ENCODE results near the gene GSN. TPM values are rescaled to one million over a fixed set of nuclear protein-coding genes. Genes with fewer than 3 reads are reported as not detected.

The GSN gene
- total and polyA plus RNA-seq, 2 of the 13 experiments (the other 11 are each of a cell fraction or from before 2014, with no cell fraction given), result 294 to 307 TPM

GRCh38 chr9:121239071-121239470, 28.9 kb upstream of the GSN start:
- DNase-seq (ENCODE audit: low spot score) (no peak), FAIRE-seq (no peak), ATAC-seq (no peak)
- Histone ChIP-seq H3K4me2 (ENCODE audit: low read depth, low read length) (no peak overlapping the region), H4K20me1 (ENCODE audit: insufficient read depth, low read length) (no peaks in the 10 kb centered on the region), H3K4me3 (replicated peaks in 1 of 3; ENCODE audit: insufficient read depth in 1 of 3, low read depth in 2 of 3, low read length in 3 of 3) (no peak overlapping the region), H3K79me2 (ENCODE audit: insufficient read depth, low read length) (no peaks in the 10 kb centered on the region), H3K36me3 (replicated peaks in 1 of 2; ENCODE audit: control insufficient read depth in 1 of 2, insufficient read depth in 2 of 2, low read length in 2 of 2) (no peaks in the 10 kb centered on the region), H3K9me3 (ENCODE audit: low read length) (peaks cover 4% of the 10 kb centered on the region; the same call in 1 of the 2 replicates), H3K9ac (ENCODE audit: insufficient read depth, low read depth, low read length) (no peak overlapping the region), H2AFZ (ENCODE audit: low read length) (no peak overlapping the region), H3K27ac (ENCODE audit: extremely low read length, insufficient read depth, low read length) (no peak overlapping the region), H3K27me3 (ENCODE audit: control insufficient read depth in 1 of 2, insufficient read depth in 2 of 2, low read length in 2 of 2) (peaks cover 0 to 15% of the 10 kb centered on the region in 2 experiments; a peak in 1 of 5 replicates), H3K4me1 (ENCODE audit: insufficient read depth, low read length) (peaks cover 10% of the 10 kb centered on the region)
- WGBS (ENCODE audit: low lambda C conversion rate), result 11% methylated on average over 3 of the region's 3 CpGs
- intact Hi-C loops (cut with micrococcal nuclease; ENCODE audit: unreplicated experiment), result no loop called here
- POLR2A ChIA-PET, result no interaction called here
- no TSS peak for BruUV-seq (replicated peaks)
- in situ Hi-C loops (cut with HindIII; ENCODE audit: extremely low pct_ligation_motif_present, low pct_unique_long_range_greater_than_20kb), result no loop called here
- CTCF ChIA-PET (ENCODE audit: low intra/inter-chr PET ratio, low total read pairs), result no interaction called here
- no peak for TF ChIP-seq POGK (CRISPR knock-in tag; conservative IDR thresholded peaks at IDR 0.05)
- TF ChIP-seq ZNF577 (CRISPR knock-in tag; IDR thresholded peaks at IDR 0.05; ENCODE audit: borderline replicate concordance, low read depth), result no peak
- no peak for TF ChIP-seq MZF1 (CRISPR knock-in tag; IDR thresholded peaks at IDR 0.05; ENCODE audit: borderline replicate concordance)
- TF ChIP-seq ZNF367 (CRISPR knock-in tag; IDR thresholded peaks at IDR 0.05; ENCODE audit: borderline replicate concordance), result no peak
- TF ChIP-seq ADNP (CRISPR knock-in tag; IDR thresholded peaks at IDR 0.05), result no peak
- TF ChIP-seq SETDB1 (CRISPR knock-in tag; IDR thresholded peaks at IDR 0.05; ENCODE audit: borderline replicate concordance), result no peak
- no peak for TF ChIP-seq ZBTB43 (CRISPR knock-in tag; conservative IDR thresholded peaks at IDR 0.05)
- no peak for TF ChIP-seq KDM4B (CRISPR knock-in tag; IDR thresholded peaks at IDR 0.05)
- no peak for TF ChIP-seq ZBTB38 (CRISPR knock-in tag; IDR thresholded peaks at IDR 0.05)
- no peak for TF ChIP-seq ZBTB26 (CRISPR knock-in tag; IDR thresholded peaks at IDR 0.05; ENCODE audit: borderline replicate concordance)
- TF ChIP-seq ZFY (CRISPR knock-in tag; IDR thresholded peaks at IDR 0.05), result no peak
- no peak for TF ChIP-seq UBTF (CRISPR knock-in tag; IDR thresholded peaks at IDR 0.05)
- TF ChIP-seq FOXP1 (IDR thresholded peaks at IDR 0.05), result no peak
- no peak for TF ChIP-seq FOXP1 (CRISPR knock-in tag; IDR thresholded peaks at IDR 0.05)
- TF ChIP-seq ZNF605 (CRISPR knock-in tag; IDR thresholded peaks at IDR 0.05), result no peak
- no peak for TF ChIP-seq ZNF570 (CRISPR knock-in tag; IDR thresholded peaks at IDR 0.05; ENCODE audit: borderline replicate concordance)
- no peak for TF ChIP-seq ZBTB7B (CRISPR knock-in tag; IDR thresholded peaks at IDR 0.05)
- TF ChIP-seq HIC2 (CRISPR knock-in tag; IDR thresholded peaks at IDR 0.05; ENCODE audit: low read depth), result no peak

Data from HepG2 (cell line).